ENCODE measurements around the gene CNN1.

The CNN1 gene

GRCh38 chr19:11538232-11539036 lies at the start of gene CNN1:
Gene CNN1 (plus strand): TSS chr19:11538851. CDS start chr19:11538928, 77 bp downstream.
- DNase-seq, result no peak

DNA sequence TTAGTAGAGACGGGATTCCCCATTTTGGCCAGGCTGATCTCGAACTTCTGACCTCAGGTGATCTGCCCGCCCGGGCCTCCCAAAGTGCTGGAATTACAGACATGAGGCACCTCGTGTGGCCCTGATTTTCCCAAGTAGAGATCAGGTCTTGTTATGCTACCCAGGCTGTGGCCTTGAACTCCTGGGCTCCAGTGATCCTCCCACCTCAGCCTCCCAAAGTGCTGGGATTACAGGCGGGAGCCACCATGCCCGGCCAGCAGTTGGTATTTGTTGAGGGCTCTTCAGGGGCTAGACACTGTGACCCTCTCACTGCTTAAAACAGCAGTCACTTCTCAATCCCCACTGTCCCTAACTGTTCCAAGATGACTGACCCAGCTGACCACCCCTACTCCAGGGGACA lies 49.3 kb upstream of the CNN1 start:
- DNase-seq, result no peak

- DNase-seq, result no peak
Observed at GRCh38 chr19:11494634-11495285, 43.9 kb upstream of the CNN1 start.

DNA sequence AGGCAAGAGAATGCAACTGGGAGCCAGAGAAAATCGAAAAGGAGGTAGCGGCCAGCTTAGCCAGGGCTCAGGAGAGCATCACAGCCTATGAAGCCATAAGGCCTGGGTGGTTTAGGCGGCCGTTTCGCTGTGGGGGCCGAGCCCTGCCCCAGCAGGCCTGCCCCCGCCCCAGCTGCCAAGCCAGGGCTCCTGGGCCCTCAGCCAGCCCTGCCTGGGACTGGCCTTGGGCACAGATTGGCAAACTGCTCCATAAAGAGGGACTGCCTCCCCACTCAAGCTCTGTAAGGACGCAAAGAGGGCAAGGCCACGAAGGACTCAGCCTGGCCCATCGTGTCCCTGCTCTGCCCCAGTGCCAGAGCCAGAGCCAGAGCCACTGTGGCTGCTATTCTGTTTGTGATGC lies 43.2 kb upstream of the CNN1 start:
- no peak for DNase-seq

- no peak for DNase-seq
Observed at GRCh38 chr19:11495885-11496284, 42.8 kb upstream of the CNN1 start.

- DNase-seq, result peak; percentile 76
Observed at GRCh38 chr19:11496391-11497163, 42.1 kb upstream of the CNN1 start.

GRCh38 chr19:11499220-11499726 lies 39.4 kb upstream of the CNN1 start:
- no peak for DNase-seq

DNA sequence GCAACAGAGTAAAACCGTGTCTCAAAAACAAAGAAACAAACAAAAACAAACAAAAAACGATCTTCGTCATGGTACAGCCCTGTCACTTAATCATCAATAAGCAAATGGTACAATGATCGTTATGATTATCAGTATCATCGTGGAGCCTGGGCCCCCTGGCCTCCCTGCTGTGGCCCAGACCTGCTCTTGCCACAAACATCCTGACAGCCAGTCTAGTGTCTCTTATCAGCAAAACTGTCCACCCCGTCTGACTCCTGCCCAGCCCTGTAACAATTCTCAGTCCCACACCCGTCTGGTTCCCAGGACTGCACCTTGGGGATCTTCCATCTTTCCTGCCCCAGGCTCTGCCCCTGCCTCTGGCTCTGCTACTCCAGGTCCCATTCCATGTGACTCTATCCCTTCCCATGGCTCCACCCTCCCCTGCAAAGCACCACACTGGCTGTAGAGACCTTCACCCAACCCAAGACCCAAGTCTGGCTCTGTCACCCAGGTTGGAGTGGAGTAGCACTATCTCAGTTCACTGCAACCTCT lies 38.7 kb upstream of the CNN1 start:
- no peak for DNase-seq

DNA sequence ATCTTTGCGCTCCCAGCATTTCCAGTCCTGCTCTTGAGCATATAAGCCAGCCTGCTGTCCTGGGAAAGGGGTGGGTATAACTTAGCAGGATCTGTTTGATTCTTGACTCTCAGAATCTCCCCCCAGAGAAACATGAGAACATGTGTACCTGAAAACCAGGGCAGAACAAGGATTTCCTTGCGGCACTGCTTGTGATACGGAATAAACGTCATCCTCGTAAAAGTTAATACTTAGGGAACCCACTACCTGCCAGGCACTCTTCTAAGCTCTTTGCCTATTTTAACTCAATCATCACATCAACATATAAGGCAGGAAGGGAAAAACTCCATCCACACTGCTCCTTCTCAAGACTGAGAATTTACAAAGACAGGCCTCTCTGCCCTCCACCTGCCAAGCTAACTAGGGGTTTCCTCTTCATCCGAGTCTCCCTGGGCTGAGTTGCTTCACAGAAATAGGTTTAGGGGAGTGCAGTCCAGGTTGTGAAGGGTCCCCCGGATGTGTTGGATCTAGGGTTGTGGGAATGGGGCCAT lies 34.1 kb upstream of the CNN1 start:
- DNase-seq, result no peak

GRCh38 chr19:11505032-11505503 lies 33.6 kb upstream of the CNN1 start:
- DNase-seq, result peak; percentile 99

- DNase-seq, result peak; percentile 96
Observed at GRCh38 chr19:11505504-11506100, 33.0 kb upstream of the CNN1 start, which contains the start of gene ZNF653. Gene ZNF653 (minus strand): TSS chr19:11505839. CDS start chr19:11505786, 53 bp downstream.

GRCh38 chr19:11506101-11506555 lies 32.5 kb upstream of the CNN1 start:
- DNase-seq, result no peak

GRCh38 chr19:11506967-11507366 lies 31.7 kb upstream of the CNN1 start:
- no peak for DNase-seq

DNA sequence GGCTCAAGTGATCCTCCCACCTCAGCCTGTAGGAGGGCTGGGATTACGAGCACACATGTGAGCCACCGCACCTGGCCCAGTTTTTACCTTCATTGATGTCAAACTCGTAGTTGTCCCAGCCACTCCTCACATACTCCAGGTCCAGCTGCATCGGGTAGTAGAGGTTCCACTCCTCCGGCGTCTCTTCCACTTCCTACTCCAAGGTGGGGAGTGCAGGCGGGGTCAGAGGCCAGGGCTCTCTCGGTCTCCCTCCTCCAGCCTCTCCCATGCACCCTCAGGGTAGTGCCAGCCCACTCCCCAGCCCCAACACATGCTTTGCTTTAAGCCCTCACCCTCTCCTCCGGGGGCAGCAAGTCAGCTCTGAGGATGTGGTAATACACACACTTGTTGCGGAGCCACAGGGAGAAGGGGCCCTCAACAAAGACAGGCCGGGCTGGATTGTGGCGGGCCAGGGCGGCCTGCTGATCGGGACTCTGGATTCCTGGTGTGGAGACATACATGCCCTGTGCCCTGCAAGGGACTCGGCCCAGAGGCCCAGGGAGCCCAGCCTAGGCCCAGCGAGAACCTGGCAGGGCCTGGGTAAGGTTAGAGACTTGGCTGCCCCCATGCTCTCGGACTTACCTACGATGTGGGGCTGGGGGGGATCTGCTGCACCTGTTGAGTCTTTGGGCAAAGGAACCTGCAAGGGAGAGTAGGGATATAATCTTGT lies 31.1 kb upstream of the CNN1 start:
- DNase-seq, result no peak

DNA sequence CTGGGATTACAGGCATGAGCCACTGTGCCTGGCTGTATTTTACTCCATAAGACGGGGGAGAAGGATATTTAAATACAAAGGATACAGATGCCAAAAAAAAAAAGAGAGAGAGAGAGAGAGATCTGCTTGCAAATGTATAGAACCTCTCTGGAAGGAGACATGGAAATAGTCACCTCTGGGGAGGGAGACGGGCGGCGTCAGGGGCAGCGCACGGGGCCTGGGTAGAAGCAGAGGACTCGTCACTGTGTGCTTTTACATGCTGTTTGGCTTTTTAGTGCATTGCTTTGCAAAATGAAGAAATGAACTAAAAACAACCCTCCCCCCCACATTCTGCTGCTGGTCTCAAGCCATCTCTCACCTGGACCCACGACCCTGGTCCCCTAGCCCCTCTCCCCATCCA lies 28.2 kb upstream of the CNN1 start:
- no peak for DNase-seq

GRCh38 chr19:11513946-11514345 lies 24.7 kb upstream of the CNN1 start:
- DNase-seq, result no peak

- DNase-seq, result no peak
Observed at GRCh38 chr19:11519138-11519537, 19.5 kb upstream of the CNN1 start.

DNA sequence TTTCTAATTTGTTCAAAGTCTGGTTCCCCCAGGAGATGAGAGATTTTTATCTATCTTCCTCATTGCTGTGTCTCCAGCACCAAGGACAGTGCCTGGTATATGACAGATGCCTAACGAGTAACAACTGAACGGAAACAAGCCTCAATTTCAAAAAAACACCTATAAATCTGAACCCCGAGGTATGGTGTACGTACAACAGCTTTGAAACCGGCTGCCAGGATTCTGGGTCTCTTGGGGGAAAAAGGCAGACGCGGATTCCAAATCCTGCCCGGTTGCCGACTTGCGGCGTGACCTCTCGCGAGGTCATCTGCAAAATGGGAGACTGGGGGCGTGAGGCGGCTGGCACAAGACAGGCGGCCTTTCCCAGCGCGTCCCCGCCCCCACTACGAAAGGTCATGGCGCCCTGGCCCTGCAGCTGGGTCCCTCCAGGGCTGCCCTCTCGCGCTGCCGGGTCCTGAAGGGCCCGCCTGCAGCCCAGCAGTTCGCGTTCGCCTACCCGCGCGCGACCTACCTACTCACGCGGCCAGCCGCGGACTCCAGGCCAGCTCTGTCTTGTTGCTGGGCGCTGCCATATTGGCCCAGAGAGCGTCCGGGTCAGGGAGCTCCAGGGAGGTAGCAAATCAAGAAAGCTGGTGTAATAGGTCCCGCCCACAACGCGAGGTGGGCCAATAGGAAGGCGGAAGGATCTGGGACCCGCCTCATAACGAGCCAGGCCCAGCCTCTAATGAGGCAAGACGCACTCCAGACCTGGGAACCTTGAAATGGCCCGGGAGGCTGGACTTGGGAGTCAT lies 9.9 kb upstream of the CNN1 start, which contains the start of gene ECSIT:
Gene ECSIT, minus strand, starts transcription at position 584 of the 791 bp plus-strand sequence. CDS start 9,964 bp downstream, outside the sequence.
- DNase-seq, result peak; percentile 92

- peak; percentile 20 for DNase-seq
Observed at GRCh38 chr19:11530432-11530831, 8.2 kb upstream of the CNN1 start.

- no peak for DNase-seq
Observed at GRCh38 chr19:11534538-11534937, 4.1 kb upstream of the CNN1 start.

Measured in CD4-positive, alpha-beta T cell treated with Interleukin-17A for 4 hours (primary cell).